ENCODE data around the gene PKIB. TPM values are rescaled to one million over a fixed set of nuclear protein-coding genes. Genes with fewer than 3 reads are reported as not detected.

Gene PKIB
- total RNA-seq, 2 experiments from 2014 or later, result 0.69 to 0.90 TPM

GRCh38 chr6:122653094-122653493, 42.9 kb downstream of the PKIB start:
- H3K27ac Mint-ChIP-seq, result no peak overlapping the region
- no peaks in the 10 kb centered on the region for H3K4me1 Mint-ChIP-seq (ENCODE audit: low read depth)
- no peaks in the 10 kb centered on the region for H3K9me3 Mint-ChIP-seq
- no peak for ATAC-seq
- no peak for DNase-seq
- intact Hi-C loops (cut with micrococcal nuclease), result no loop called here
- CTCF ChIA-PET, result no interaction called here
- H3K27me3 Mint-ChIP-seq, result no peaks in the 10 kb centered on the region
- no peak overlapping the region for H3K4me3 Mint-ChIP-seq
- POLR2A ChIA-PET, result no interaction called here
- no peak for TF ChIP-seq CTCF (IDR thresholded peaks at IDR 0.05)
- no peaks in the 10 kb centered on the region for H3K36me3 Mint-ChIP-seq (ENCODE audit: low read depth)

GRCh38 chr6:122654012-122654411, 43.8 kb downstream of the PKIB start:
- no peak overlapping the region for H3K4me3 Mint-ChIP-seq
- H3K27ac Mint-ChIP-seq, result no peak overlapping the region
- ChIA-PET POLR2A (no interaction called here), CTCF (no interaction called here)
- DNase-seq (no peak), ATAC-seq (no peak)
- no peaks in the 10 kb centered on the region for H3K9me3 Mint-ChIP-seq
- H3K4me1 Mint-ChIP-seq (ENCODE audit: low read depth), result no peaks in the 10 kb centered on the region
- no peak for TF ChIP-seq CTCF (IDR thresholded peaks at IDR 0.05)
- H3K27me3 Mint-ChIP-seq, result no peaks in the 10 kb centered on the region
- intact Hi-C loops (cut with micrococcal nuclease), result no loop called here
- no peaks in the 10 kb centered on the region for H3K36me3 Mint-ChIP-seq (ENCODE audit: low read depth)

GRCh38 chr6:122657601-122658000, 47.4 kb downstream of the PKIB start:
- Mint-ChIP-seq H3K9me3 (no peaks in the 10 kb centered on the region), H3K36me3 (ENCODE audit: low read depth) (no peaks in the 10 kb centered on the region), H3K4me3 (no peak overlapping the region), H3K27me3 (peaks cover 3% of the 10 kb centered on the region), H3K27ac (no peak overlapping the region), H3K4me1 (ENCODE audit: low read depth) (no peaks in the 10 kb centered on the region)
- DNase-seq, result no peak
- no peak for TF ChIP-seq CTCF (IDR thresholded peaks at IDR 0.05)
- no peak for ATAC-seq
- intact Hi-C loops (cut with micrococcal nuclease), result no loop called here
- ChIA-PET POLR2A (no interaction called here), CTCF (no interaction called here)

GRCh38 chr6:122660296-122660695, 50.1 kb downstream of the PKIB start:
- H3K27ac Mint-ChIP-seq, result no peak overlapping the region
- no peaks in the 10 kb centered on the region for H3K36me3 Mint-ChIP-seq (ENCODE audit: low read depth)
- TF ChIP-seq CTCF (IDR thresholded peaks at IDR 0.05), result no peak
- H3K9me3 Mint-ChIP-seq, result no peaks in the 10 kb centered on the region
- peaks cover 6% of the 10 kb centered on the region for H3K27me3 Mint-ChIP-seq
- POLR2A ChIA-PET, result no interaction called here
- intact Hi-C loops (cut with micrococcal nuclease), result no loop called here
- ATAC-seq, result no peak
- H3K4me3 Mint-ChIP-seq, result no peak overlapping the region
- no peaks in the 10 kb centered on the region for H3K4me1 Mint-ChIP-seq (ENCODE audit: low read depth)
- CTCF ChIA-PET, result no interaction called here
- DNase-seq, result no peak

GRCh38 chr6:122663981-122664380, 53.8 kb downstream of the PKIB start:
- Mint-ChIP-seq H3K27ac (no peak overlapping the region), H3K4me1 (ENCODE audit: low read depth) (no peaks in the 10 kb centered on the region), H3K4me3 (no peak overlapping the region), H3K9me3 (no peaks in the 10 kb centered on the region), H3K36me3 (ENCODE audit: low read depth) (no peaks in the 10 kb centered on the region), H3K27me3 (peaks cover 6% of the 10 kb centered on the region)
- no peak for ATAC-seq
- no peak for DNase-seq
- TF ChIP-seq CTCF (IDR thresholded peaks at IDR 0.05), result no peak
- intact Hi-C loops (cut with micrococcal nuclease), result no loop called here
- POLR2A ChIA-PET, result no interaction called here
- CTCF ChIA-PET, result no interaction called here

Measured in activated CD8-positive, alpha-beta T cell treated with anti-CD3 and anti-CD28 coated beads for 36 hours (primary cell).